ENCODE measurements around the gene ZDHHC19.
A peak's percentile ranks its signal among the peaks of the same experiment; 100 is the strongest.
"Not testable (repeated sequence)": the region's sequence is repeated elsewhere in the genome, so short reads cannot be mapped to it uniquely, and the experiment has no call there.

ZDHHC19 gene

GRCh38 chr3:196198771-196199753, 12.1 kb downstream of the ZDHHC19 start:
- no peak for DNase-seq

- DNase-seq: no peak
These were observed 13.0 kb downstream of the ZDHHC19 start for GRCh38 chr3:196198081-196198675.

GRCh38 chr3:196197524-196197923, 13.7 kb downstream of the ZDHHC19 start:
- no peak for DNase-seq

- DNase-seq: no peak
These were observed 15.4 kb downstream of the ZDHHC19 start for GRCh38 chr3:196195664-196196265.

- DNase-seq: no peak
These were observed 16.7 kb downstream of the ZDHHC19 start for GRCh38 chr3:196194542-196194915.

- DNase-seq: no peak
These were observed 17.3 kb downstream of the ZDHHC19 start for GRCh38 chr3:196193736-196194541.

- no peak for DNase-seq
These were observed 18.0 kb downstream of the ZDHHC19 start for GRCh38 chr3:196193133-196193735.

GRCh38 chr3:196192524-196193051, 18.6 kb downstream of the ZDHHC19 start:
- DNase-seq: no peak

- no peak for DNase-seq
These were observed 19.1 kb downstream of the ZDHHC19 start for GRCh38 chr3:196192036-196192523.

- DNase-seq: no peak
These were observed 21.4 kb downstream of the ZDHHC19 start for GRCh38 chr3:196189566-196190347.

- DNase-seq: no peak
These were observed 24.3 kb downstream of the ZDHHC19 start for GRCh38 chr3:196186651-196187573.

- DNase-seq: no peak
These were observed 26.3 kb downstream of the ZDHHC19 start for GRCh38 chr3:196184881-196185280.

GRCh38 chr3:196184169-196184432, 27.1 kb downstream of the ZDHHC19 start:
- DNase-seq: not testable (repeated sequence)

GRCh38 chr3:196181127-196181546, 30.1 kb downstream of the ZDHHC19 start:
- DNase-seq: no peak

GRCh38 chr3:196180346-196180745, 30.9 kb downstream of the ZDHHC19 start:
- DNase-seq: no peak

- DNase-seq: peak; percentile 39
These were observed 31.6 kb downstream of the ZDHHC19 start for GRCh38 chr3:196179380-196180308.

GRCh38 chr3:196178993-196179379, 32.2 kb downstream of the ZDHHC19 start:
- DNase-seq: no peak

- DNase-seq: no peak
These were observed 33.2 kb downstream of the ZDHHC19 start for GRCh38 chr3:196177967-196178366.

- no peak for DNase-seq
These were observed 33.6 kb downstream of the ZDHHC19 start for GRCh38 chr3:196177567-196177966.
